Fibroblast of lung (primary cell): ENCODE measurements around the gene HYAL1.

Experiments used
- EZH2 ChIP-seq: IDR thresholded peaks from 2 replicates; pipeline ENCODE4 v1.5.1; 2012; ENCODE audit warnings: low read length, control low read depth, mild to moderate bottlenecking; ENCODE audit errors: missing control alignments
- TF ChIP-seq, protein P1 (sequence below), 2 donors: IDR thresholded peaks in 1 of 2; conservative IDR thresholded peaks in 1 of 2; 1 replicate in 1 of 2; 2 replicates in 1 of 2; pipeline ENCODE4 v1.5.1; 2011 to 2012; ENCODE audit warnings: low read length in 2 of 2, control low read depth in 1 of 2, inconsistent platforms in 1 of 2, low read depth in 1 of 2, mild to moderate bottlenecking in 1 of 2

DNA sequence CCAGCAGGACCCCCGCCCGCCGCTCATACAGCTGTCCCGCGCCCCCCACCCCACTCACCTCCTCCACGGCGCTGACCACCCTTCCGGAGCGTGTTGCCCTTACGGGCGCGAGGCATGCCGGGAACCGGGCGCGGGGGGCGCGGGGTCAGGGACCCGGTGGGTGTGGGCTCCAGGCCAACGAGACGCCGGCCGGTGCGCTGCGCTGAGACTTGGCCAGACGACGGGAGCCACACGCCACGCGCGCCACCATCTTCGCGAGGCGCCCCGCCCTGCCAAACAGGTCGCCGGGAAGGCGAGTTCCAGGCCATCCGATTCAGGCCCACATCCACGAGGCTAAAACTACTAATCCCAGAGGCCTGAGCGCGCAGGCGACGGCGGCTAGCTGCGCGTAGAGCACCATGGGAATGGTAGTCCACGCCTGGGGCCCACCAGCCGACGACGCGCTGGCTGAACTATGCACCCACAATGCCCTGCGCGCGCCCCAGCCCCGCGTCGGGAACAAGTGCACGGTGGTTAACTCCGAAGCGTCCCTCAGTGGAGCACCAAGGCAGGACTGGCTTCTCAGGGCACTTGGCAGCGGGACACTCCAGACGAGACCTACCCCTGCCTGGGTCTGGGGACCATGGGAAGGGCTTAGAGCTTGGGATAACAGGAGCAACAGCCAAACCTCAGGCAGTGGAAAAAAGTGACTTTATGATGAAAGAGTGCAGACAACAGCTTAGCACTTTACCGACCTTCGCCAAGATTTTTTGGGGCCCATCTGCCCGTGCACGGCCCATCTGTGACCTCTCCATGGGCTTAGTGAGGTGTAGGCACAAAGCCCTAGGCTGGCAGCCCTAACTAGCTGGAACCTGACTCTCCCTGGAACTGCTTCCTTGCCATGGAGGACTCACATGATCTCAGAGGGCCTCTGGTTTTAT, 11.0 kb downstream of the HYAL1 start, which contains the start of gene IFRD2:
- TF ChIP-seq, protein P1, sequence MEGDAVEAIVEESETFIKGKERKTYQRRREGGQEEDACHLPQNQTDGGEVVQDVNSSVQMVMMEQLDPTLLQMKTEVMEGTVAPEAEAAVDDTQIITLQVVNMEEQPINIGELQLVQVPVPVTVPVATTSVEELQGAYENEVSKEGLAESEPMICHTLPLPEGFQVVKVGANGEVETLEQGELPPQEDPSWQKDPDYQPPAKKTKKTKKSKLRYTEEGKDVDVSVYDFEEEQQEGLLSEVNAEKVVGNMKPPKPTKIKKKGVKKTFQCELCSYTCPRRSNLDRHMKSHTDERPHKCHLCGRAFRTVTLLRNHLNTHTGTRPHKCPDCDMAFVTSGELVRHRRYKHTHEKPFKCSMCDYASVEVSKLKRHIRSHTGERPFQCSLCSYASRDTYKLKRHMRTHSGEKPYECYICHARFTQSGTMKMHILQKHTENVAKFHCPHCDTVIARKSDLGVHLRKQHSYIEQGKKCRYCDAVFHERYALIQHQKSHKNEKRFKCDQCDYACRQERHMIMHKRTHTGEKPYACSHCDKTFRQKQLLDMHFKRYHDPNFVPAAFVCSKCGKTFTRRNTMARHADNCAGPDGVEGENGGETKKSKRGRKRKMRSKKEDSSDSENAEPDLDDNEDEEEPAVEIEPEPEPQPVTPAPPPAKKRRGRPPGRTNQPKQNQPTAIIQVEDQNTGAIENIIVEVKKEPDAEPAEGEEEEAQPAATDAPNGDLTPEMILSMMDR (conservative IDR thresholded peaks at IDR 0.05 in 1 of 2, IDR thresholded peaks at IDR 0.05 in 1 of 2; ENCODE audit: low read depth in 1 of 2, low read length in 2 of 2): no peak
- TF ChIP-seq EZH2: no peak
